MM.1S (cell line): ENCODE results near the gene JCAD.

Source experiments
- EZH2 ChIP-seq: fragments of 300-600 bp; sonication (generic); optimal IDR thresholded peaks from 2 replicates; pipeline ENCODE3; 2017; ENCODE audit warnings: low read depth, mild to moderate bottlenecking, antibody characterized with exemption, low read length, mixed read lengths
- EZH2phosphoT487 ChIP-seq: fragments of 300-600 bp; sonication (generic); IDR thresholded peaks from 2 replicates; pipeline ENCODE4 v1.6.1; 2018; ENCODE audit warnings: antibody characterized with exemption, low read length
- TF ChIP-seq, protein P1 (sequence below): fragments of 300-600 bp; sonication (generic); IDR thresholded peaks from 2 replicates; pipeline ENCODE4 v1.5.1; 2016; ENCODE audit warnings: antibody characterized with exemption, low read length, mixed read lengths

GRCh38 chr10:30019468-30019867 is 39.9 kb downstream of the JCAD start:
- TF ChIP-seq, protein P1, sequence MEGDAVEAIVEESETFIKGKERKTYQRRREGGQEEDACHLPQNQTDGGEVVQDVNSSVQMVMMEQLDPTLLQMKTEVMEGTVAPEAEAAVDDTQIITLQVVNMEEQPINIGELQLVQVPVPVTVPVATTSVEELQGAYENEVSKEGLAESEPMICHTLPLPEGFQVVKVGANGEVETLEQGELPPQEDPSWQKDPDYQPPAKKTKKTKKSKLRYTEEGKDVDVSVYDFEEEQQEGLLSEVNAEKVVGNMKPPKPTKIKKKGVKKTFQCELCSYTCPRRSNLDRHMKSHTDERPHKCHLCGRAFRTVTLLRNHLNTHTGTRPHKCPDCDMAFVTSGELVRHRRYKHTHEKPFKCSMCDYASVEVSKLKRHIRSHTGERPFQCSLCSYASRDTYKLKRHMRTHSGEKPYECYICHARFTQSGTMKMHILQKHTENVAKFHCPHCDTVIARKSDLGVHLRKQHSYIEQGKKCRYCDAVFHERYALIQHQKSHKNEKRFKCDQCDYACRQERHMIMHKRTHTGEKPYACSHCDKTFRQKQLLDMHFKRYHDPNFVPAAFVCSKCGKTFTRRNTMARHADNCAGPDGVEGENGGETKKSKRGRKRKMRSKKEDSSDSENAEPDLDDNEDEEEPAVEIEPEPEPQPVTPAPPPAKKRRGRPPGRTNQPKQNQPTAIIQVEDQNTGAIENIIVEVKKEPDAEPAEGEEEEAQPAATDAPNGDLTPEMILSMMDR = no peak
- no peak for TF ChIP-seq EZH2phosphoT487
- no peak for TF ChIP-seq EZH2
